Thoracic aorta (tissue), 2 donors: ENCODE results near the gene ARMC7. TPM values are rescaled to one million over a fixed set of nuclear protein-coding genes. Genes with fewer than 3 reads are reported as not detected.
"Not testable (repeated sequence)": the region's sequence is repeated elsewhere in the genome, so short reads cannot be mapped to it uniquely, and the experiment has no call there.

Source experiments
- ATAC-seq: fragments of 150-250 bp; one replicate; pipeline ENCODE4 v1.8.0; 2017; ENCODE audit warnings: low read depth; ENCODE audit not compliant: insufficient number of reproducible peaks, low FRiP score
- DNase-seq: peaks from one replicate; pipeline ENCODE4 v3.0.0-alpha.2; 2020; ENCODE audit warnings: low spot score
- H3K27ac ChIP-seq, 2 donors: fragments of 200-600 bp; sonication (generic); 1 replicate in 1 of 2; 2 replicates in 1 of 2; pipeline ENCODE4 v1.5.1; 2016; ENCODE audit warnings: mild to moderate bottlenecking in 2 of 2, moderate library complexity in 2 of 2
- H3K27me3 ChIP-seq: fragments of 200-600 bp; sonication (generic); replicated peaks from 2 replicates; pipeline ENCODE4 v1.6.0; 2016; ENCODE audit warnings: mild to moderate bottlenecking; ENCODE audit not compliant: insufficient read depth
- H3K36me3 ChIP-seq: fragments of 200-600 bp; sonication (generic); one replicate; pipeline ENCODE4 v1.5.1; 2016
- H3K4me1 ChIP-seq, 2 donors: fragments of 200-600 bp; sonication (generic); 1 replicate in 1 of 2; 2 replicates in 1 of 2; pipeline versions ENCODE4 v1.5.1 to v1.6.0; 2016; ENCODE audit warnings: low read depth in 2 of 2, mild to moderate bottlenecking in 1 of 2; ENCODE audit not compliant: control insufficient read depth in 1 of 2
- H3K4me3 ChIP-seq: fragments of 200-600 bp; sonication (generic); 2 replicates; pipeline ENCODE4 v1.5.1; 2016; ENCODE audit warnings: mild to moderate bottlenecking
- H3K9me3 ChIP-seq: fragments of 200-600 bp; sonication (generic); 2 replicates; pipeline ENCODE4 v1.5.1; 2016
- total RNA-seq, 2 donors: library from RNA; depleted of rRNA; stranded (reverse); fragments of >200 nt; gene quantifications; one replicate each; pipeline versions ENCODE4 v1.1.0 to v1.2.3, GENCODE V29; 2016
- TF ChIP-seq, protein P1 (sequence below): fragments of 200-600 bp; sonication (generic); IDR thresholded peaks from one replicate; pipeline ENCODE4 v1.5.1; 2019; ENCODE audit warnings: antibody characterized with exemption

ARMC7 gene
- total RNA-seq, 2 donors from 2014 or later = 6.1 to 7.6 TPM

DNA sequence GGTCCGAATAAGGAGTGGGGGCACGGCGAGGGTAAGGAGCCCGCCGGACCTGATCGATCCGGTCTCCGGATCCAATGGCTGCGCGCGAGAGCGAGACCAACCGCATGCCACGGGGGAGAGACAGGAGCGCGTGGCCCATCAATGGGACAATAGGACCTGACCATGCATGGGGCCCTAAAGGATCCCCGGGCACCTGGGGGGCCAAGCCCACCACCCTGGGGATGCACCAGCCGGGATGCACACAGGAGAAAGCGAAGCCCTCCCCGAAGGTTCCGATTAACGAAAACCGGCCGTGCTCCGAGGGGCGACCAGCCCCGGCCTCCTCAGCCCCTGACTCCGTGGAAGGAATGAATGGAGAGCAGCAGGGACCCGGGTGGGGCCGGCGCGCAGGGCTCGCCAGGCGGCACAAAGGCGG lies 44.0 kb downstream of the ARMC7 start:
- Histone ChIP-seq H3K9me3 (no peaks in the 10 kb centered on the region), H3K27me3 (no peaks in the 10 kb centered on the region), H3K4me1 (peaks cover 8 to 15% of the 10 kb centered on the region in 2 donors), H3K27ac (peak overlapping the region; percentile 50 to 61), H3K36me3 (no peaks in the 10 kb centered on the region), H3K4me3 (peak overlapping the region; percentile 85)
- DNase-seq (no peak), ATAC-seq (peak; percentile 3)
- TF ChIP-seq, protein P1, sequence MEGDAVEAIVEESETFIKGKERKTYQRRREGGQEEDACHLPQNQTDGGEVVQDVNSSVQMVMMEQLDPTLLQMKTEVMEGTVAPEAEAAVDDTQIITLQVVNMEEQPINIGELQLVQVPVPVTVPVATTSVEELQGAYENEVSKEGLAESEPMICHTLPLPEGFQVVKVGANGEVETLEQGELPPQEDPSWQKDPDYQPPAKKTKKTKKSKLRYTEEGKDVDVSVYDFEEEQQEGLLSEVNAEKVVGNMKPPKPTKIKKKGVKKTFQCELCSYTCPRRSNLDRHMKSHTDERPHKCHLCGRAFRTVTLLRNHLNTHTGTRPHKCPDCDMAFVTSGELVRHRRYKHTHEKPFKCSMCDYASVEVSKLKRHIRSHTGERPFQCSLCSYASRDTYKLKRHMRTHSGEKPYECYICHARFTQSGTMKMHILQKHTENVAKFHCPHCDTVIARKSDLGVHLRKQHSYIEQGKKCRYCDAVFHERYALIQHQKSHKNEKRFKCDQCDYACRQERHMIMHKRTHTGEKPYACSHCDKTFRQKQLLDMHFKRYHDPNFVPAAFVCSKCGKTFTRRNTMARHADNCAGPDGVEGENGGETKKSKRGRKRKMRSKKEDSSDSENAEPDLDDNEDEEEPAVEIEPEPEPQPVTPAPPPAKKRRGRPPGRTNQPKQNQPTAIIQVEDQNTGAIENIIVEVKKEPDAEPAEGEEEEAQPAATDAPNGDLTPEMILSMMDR = no peak

DNA sequence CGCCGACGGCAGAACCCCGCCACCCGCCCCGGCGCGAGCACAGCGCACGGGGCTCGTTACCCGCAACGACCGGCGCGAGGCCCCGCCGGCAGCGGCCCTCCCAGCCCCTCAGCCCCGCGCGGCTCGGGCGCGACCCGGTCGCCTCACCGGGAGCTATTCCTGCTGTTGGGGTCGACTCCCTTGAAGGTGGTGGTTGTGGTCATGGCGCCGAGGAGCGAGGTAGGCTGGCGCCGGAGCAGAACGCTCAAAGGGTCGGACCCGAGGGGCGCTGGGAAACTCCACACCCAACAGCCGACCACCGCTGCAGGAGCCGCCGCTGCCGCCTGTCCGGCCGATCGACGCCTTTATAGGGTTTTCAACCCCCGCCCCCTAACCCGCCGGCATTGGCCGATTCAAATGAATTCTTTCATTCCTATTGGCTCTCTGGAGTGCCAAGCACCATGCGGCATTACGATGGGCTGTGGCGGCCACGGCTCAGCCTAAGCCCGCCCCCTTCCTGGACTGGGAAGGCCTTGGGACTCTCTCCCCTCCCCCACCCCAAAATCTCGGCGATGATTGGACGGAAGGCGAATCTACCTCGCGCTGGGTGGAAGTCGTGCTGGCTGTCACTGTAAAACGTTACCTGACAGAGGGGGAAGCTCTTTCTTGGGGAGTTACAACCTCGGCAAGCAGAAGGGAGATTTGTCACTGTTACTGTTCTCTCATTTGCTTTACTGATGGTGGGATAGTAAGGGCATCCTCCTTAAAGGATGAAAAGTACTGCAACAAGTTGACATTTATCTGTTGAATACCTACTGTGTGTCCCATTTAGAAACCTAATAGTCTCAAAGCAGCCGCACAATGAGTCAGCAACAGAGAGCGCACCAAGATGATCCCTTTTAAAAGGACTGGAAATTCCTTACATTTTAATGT lies 44.7 kb downstream of the ARMC7 start, which contains the start of gene JPT1:
TSS of gene JPT1 (minus strand) at position 318 of the 912 bp plus-strand sequence. CDS start at position 203, 115 bp downstream.
- Histone ChIP-seq H3K27me3 (no peaks in the 10 kb centered on the region), H3K4me1 (peaks cover 8 to 15% of the 10 kb centered on the region in 2 donors), H3K36me3 (no peaks in the 10 kb centered on the region), H3K27ac (peak within 1 kb of the TSS; percentile 50 to 61), H3K9me3 (no peaks in the 10 kb centered on the region), H3K4me3 (peak within 1 kb of the TSS; percentile 85)
- TF ChIP-seq, protein P1 = no peak
- DNase-seq (peak; percentile 95), ATAC-seq (peak; percentile 98)

DNA sequence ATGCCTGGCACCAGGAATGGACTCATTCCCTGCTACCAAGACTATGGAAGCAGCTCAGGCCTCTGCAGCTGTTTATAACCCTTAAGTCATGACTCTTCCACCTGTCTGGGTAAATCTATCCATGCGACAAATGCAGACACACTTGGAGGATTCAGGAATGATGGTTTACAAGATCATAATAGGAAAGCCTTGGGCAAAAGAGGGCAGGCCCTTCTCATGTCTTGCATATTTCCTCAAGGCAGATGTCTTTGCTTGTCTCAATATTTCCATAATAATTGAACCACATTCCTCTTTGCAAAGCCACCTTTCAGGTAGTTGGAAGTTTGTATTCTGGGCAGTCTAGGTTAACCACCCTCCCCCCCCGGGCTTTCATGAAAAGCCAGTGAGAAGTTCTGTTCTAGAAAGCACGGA lies 45.4 kb downstream of the ARMC7 start:
- H3K9me3 ChIP-seq = no peaks in the 10 kb centered on the region
- ATAC-seq (no peak), DNase-seq (no peak)
- TF ChIP-seq, protein P1 = no peak
- no peaks in the 10 kb centered on the region for H3K27me3 ChIP-seq
- H3K36me3 ChIP-seq = no peaks in the 10 kb centered on the region
- peak overlapping the region; percentile 85 for H3K4me3 ChIP-seq
- peaks cover 8 to 15% of the 10 kb centered on the region in 2 donors for H3K4me1 ChIP-seq
- H3K27ac ChIP-seq = no peak overlapping the region

DNA sequence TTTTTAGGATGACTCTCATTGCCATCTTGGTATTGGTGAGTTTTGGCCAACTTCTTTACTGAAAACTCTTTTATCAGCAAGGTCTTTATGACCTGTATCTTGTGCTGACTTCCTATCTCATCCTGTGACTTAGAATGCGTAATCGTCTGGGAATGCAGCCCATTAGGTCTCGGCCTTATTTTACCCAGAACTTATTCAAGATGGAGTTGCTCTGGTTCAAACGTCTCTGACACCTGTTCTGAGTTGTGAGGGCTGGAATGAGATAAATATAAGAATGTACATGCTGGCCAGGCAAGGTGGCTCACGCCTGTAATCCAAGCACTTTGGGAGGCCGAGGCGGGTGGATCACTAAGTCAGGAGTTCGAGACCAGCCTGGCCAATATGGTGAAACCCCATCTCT lies 48.7 kb downstream of the ARMC7 start:
- H3K9me3 ChIP-seq, H3K36me3 ChIP-seq, ATAC-seq, H3K27ac ChIP-seq, H3K4me1 ChIP-seq, H3K27me3 ChIP-seq, H3K4me3 ChIP-seq, DNase-seq: not testable (repeated sequence)

DNA sequence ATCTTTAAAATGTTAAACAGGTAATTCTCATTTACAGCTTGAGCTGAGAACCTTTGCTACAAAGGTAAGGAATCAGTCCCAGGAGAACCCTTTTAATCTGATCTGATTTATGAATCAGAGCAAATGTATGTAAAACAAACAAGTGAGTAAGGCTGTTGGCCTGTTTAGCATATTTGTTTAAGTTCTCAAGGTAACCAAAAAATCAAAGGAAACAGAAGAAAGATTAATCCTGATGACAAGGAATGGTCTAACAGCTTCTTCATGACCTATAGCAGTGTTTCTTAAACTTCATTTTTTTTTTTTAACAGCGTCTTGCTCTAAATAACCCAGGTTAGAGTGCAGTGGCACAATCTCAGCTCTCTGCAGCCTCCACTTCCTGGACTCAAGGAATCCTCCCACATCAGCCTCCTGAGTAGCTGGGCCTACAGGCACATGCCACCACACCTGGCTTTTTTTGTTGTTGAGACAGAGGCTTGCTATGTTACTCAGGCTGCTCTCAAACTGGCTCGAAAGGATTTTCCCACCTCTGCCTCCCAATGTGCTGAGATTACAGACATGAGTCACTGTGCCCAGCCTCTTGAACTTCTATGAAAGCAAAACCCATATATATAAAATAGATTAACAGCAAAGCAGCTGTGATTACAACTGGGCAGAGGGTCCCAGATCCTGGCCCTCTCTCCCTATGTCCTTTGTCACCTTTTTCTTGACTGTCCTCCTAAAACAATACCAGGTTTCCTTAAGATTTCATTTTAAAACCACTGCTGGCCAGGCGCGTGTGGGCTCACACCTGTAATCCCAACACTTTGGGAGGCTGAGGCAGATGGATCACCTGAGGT lies 49.6 kb downstream of the ARMC7 start:
- no peaks in the 10 kb centered on the region for H3K27me3 ChIP-seq
- H3K9me3 ChIP-seq = no peaks in the 10 kb centered on the region
- H3K4me1 ChIP-seq = no peaks in the 10 kb centered on the region
- H3K4me3 ChIP-seq = no peak overlapping the region
- ATAC-seq (no peak), DNase-seq (no peak)
- TF ChIP-seq, protein P1 = no peak
- peaks cover 3% of the 10 kb centered on the region for H3K36me3 ChIP-seq
- H3K27ac ChIP-seq = no peak overlapping the region
